OCI-LY7 (cell line): Measurements from ENCODE around the gene AAK1. TPM values are rescaled to one million over a fixed set of nuclear protein-coding genes. Genes with fewer than 3 reads are reported as not detected.

ENCODE experiments used
- BruUV-seq: library from RNA; stranded (reverse); fragments of 400-500 nt; replicated peaks from 2 replicates; lab custom pipeline; 2021; lab: Mats Ljungman, UMichigan
- CTCF ChIA-PET: fragments of 300-600 bp; sonication (Branson Sonifier 250); formaldehyde crosslinking; loops from one replicate; lab custom pipeline; 2022; ENCODE audit warnings: antibody characterized with exemption; ENCODE audit not compliant: unreplicated experiment; lab: Charles Lee
- POLR2A ChIA-PET: fragments of 300-600 bp; sonication (Branson Sonifier 250); formaldehyde crosslinking; loops from one replicate; lab custom pipeline; 2022; ENCODE audit warnings: antibody characterized with exemption; lab: Charles Lee
- DNase-seq: peaks from one replicate; pipeline ENCODE4 v3.0.0-alpha.2; 2015; ENCODE audit warnings: low spot score
- H2AFZ ChIP-seq: fragments of 200-600 bp; sonication (generic), shearing (Covaris generic); 2 replicates; pipeline ENCODE4 v1.6.1; 2014; ENCODE audit warnings: mild to moderate bottlenecking, antibody characterized with exemption, low read length, moderate library complexity
- H3K27ac ChIP-seq: fragments of 200-600 bp; sonication (generic); 2 replicates; pipeline ENCODE4 v1.5.1; 2014; ENCODE audit warnings: mixed run types, low read depth, mild to moderate bottlenecking, moderate library complexity, low read length, inconsistent platforms; ENCODE audit not compliant: poor library complexity, severe bottlenecking
- H3K36me3 ChIP-seq: fragments of 200-600 bp; sonication (generic); 2 replicates; pipeline ENCODE4 v1.6.1; 2014; ENCODE audit warnings: mild to moderate bottlenecking, antibody characterized with exemption, low read length, moderate library complexity, mixed read lengths; ENCODE audit not compliant: insufficient read depth
- H3K4me1 ChIP-seq: fragments of 200-600 bp; sonication (generic); 2 replicates; pipeline ENCODE4 v1.5.1; 2014; ENCODE audit warnings: mild to moderate bottlenecking, low read length; ENCODE audit not compliant: insufficient read depth, poor library complexity, severe bottlenecking
- H3K4me2 ChIP-seq: fragments of 200-600 bp; sonication (generic); 2 replicates; pipeline ENCODE4 v1.6.1; 2014; ENCODE audit warnings: mild to moderate bottlenecking, low read length
- H3K4me3 ChIP-seq: fragments of 200-600 bp; sonication (generic); 2 replicates; pipeline ENCODE4 v1.5.1; 2014; ENCODE audit warnings: mild to moderate bottlenecking, low read depth, low read length; ENCODE audit not compliant: poor library complexity, severe bottlenecking
- H3K79me2 ChIP-seq: fragments of 200-600 bp; sonication (generic); 2 replicates; pipeline ENCODE4 v1.6.1; 2016; ENCODE audit warnings: low read depth, mild to moderate bottlenecking, low read length, moderate library complexity, mixed read lengths; ENCODE audit not compliant: insufficient read depth
- H3K9me2 ChIP-seq: fragments of 200-600 bp; sonication (generic); 2 replicates; pipeline ENCODE4 v1.6.1; 2016; ENCODE audit warnings: mild to moderate bottlenecking, low read length, mixed read lengths; ENCODE audit not compliant: insufficient read depth
- H3K9me3 ChIP-seq: fragments of 200-600 bp; sonication (generic); 2 replicates; pipeline ENCODE4 v1.6.1; 2014; ENCODE audit warnings: mild to moderate bottlenecking, mixed run types, low read length, mixed read lengths
- H4K20me1 ChIP-seq: fragments of 200-600 bp; sonication (generic); 2 replicates; pipeline ENCODE4 v1.6.1; 2014; ENCODE audit warnings: mild to moderate bottlenecking, antibody characterized with exemption, low read length, moderate library complexity, mixed read lengths; ENCODE audit not compliant: insufficient read depth
- CTCF ChIP-seq: fragments of 200-600 bp; sonication (generic); conservative IDR thresholded peaks from 2 replicates; pipeline ENCODE4 v1.5.1; 2014; ENCODE audit warnings: mild to moderate bottlenecking, antibody characterized with exemption, low read length, moderate library complexity, mixed read lengths
- EZH2phosphoT487 ChIP-seq: fragments of 200-600 bp; sonication (generic); IDR thresholded peaks from 2 replicates; pipeline ENCODE4 v1.6.1; 2018; ENCODE audit warnings: low read depth, borderline replicate concordance, mild to moderate bottlenecking, mixed run types, antibody characterized with exemption, low read length, moderate library complexity, mixed read lengths
- intact Hi-C: fragments of 100-400 bp; cut with micrococcal nuclease; formaldehyde crosslinking; loops from one replicate; pipeline ENCODE4 v1.10.0; 2022; ENCODE audit not compliant: unreplicated experiment
- total RNA-seq, 2 experiments: library from RNA; depleted of rRNA in 1 of 2; stranded (reverse); fragments of >200 nt in 1 of 2; shearing (Covaris generic) in 1 of 2; gene quantifications; 2 replicates each; pipeline ENCODE4 v1.2.3, GENCODE V29; 2014 to 2022

The AAK1 gene
- total RNA-seq, 2 experiments from 2014 or later, result 8.3 to 8.5 TPM

GRCh38 chr2:69436938-69437750 is 206.4 kb downstream of the AAK1 start, which contains the start of gene NFU1:
Gene NFU1, minus strand, starts transcription at chr2:69437435. Its CDS starts 13 bp downstream, at chr2:69437422.
- CTCF ChIA-PET, result interaction anchor here (0.5 to 1.5 kb wide), 5 partner anchors 47 to 426 kb away, joined by 3 to 4 read pairs (median 3); no protein-coding TSS in a partner anchor
- DNase-seq, result peak; percentile 93
- H3K9me3 ChIP-seq, result no peaks in the 10 kb centered on the region
- H4K20me1 ChIP-seq, result no peaks in the 10 kb centered on the region
- peaks cover 6% of the 10 kb centered on the region; the same call in 1 of the 2 replicates for H3K79me2 ChIP-seq
- intact Hi-C loops, result loop anchor here (1.0 to 10.0 kb wide), 2 partner anchors 50 to 208 kb away; partner anchors contain the start of genes AAK1 and GFPT1
- H3K4me2 ChIP-seq, result peak within 1 kb of the TSS; percentile 93
- peak within 1 kb of the TSS; percentile 76 for H3K4me3 ChIP-seq
- H3K9me2 ChIP-seq, result no peaks in the 10 kb centered on the region
- TSS peak; percentile 76 for BruUV-seq
- no peak for TF ChIP-seq EZH2phosphoT487
- TF ChIP-seq CTCF, result peak; percentile 64
- peak within 1 kb of the TSS; percentile 100 for H2AFZ ChIP-seq
- no peaks in the 10 kb centered on the region for H3K36me3 ChIP-seq
- H3K27ac ChIP-seq, result peak within 1 kb of the TSS; percentile 75
- POLR2A ChIA-PET, result interaction anchor here (0.5 to 2.1 kb wide), 7 partner anchors 19 to 522 kb away, joined by 3 to 11 read pairs (median 3); no protein-coding TSS in a partner anchor
- H3K4me1 ChIP-seq, result peaks cover 13% of the 10 kb centered on the region

GRCh38 chr2:69436596-69436937 is 207.0 kb downstream of the AAK1 start:
- H4K20me1 ChIP-seq, result no peaks in the 10 kb centered on the region
- H3K27ac ChIP-seq, result peak overlapping the region; percentile 75
- CTCF ChIA-PET, result interaction anchor here (1.4 to 1.5 kb wide), 2 partner anchors 47 to 57 kb away, joined by 3 read pairs; no protein-coding TSS in a partner anchor
- peak; percentile 44 for DNase-seq
- peak overlapping the region; percentile 76 for H3K4me3 ChIP-seq
- POLR2A ChIA-PET, result interaction anchor here (1.1 to 2.1 kb wide), 5 partner anchors 21 to 201 kb away, joined by 3 to 11 read pairs (median 5); no protein-coding TSS in a partner anchor
- BruUV-seq, result no TSS peak
- intact Hi-C loops, result loop anchor here (10.0 kb wide), 1 partner anchor 208 kb away; the partner anchor contains the start of gene AAK1
- peaks cover 13% of the 10 kb centered on the region for H3K4me1 ChIP-seq
- peak overlapping the region; percentile 93 for H3K4me2 ChIP-seq
- no peak for TF ChIP-seq EZH2phosphoT487
- peak; percentile 30 for TF ChIP-seq CTCF
- H3K9me2 ChIP-seq, result no peaks in the 10 kb centered on the region
- H2AFZ ChIP-seq, result peak overlapping the region; percentile 100
- H3K79me2 ChIP-seq, result peaks cover 6% of the 10 kb centered on the region; the same call in 1 of the 2 replicates
- H3K36me3 ChIP-seq, result no peaks in the 10 kb centered on the region
- H3K9me3 ChIP-seq, result no peaks in the 10 kb centered on the region
